GM12892 (cell line): Measurements from ENCODE around the gene ADGRL1.
"Not testable (repeated sequence)": the region's sequence is repeated elsewhere in the genome, so short reads cannot be mapped to it uniquely, and the experiment has no call there.

Experiments used
- POLR2A ChIP-seq: IDR thresholded peaks from 2 replicates; pipeline ENCODE4 v1.6.1; 2011; ENCODE audit warnings: low read depth, low read length, control low read depth
- TAF1 ChIP-seq: IDR thresholded peaks from 2 replicates; pipeline ENCODE4 v1.6.1; 2011; ENCODE audit warnings: low read depth, mild to moderate bottlenecking, control low read depth, low read length, borderline replicate concordance

DNA sequence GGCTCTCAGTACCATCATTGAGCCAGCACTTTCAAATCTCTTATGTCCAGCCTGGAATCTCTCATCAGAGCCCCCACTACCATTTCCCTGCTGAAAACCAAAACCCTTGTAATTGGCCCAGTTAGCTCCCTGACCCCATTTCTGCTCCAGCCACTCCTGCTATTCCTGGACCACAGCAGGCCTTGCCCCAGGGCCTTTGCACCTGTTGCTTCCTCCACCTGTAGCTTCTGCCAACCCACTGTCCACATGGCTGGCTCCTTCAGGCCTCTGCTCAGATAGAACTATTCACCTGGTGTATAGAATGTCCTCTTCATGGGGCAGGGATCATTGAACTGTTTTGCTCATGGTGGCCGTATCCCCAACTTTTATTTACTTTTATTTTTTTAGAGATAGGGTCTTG lies 20.3 kb downstream of the ADGRL1 start:
- TF ChIP-seq POLR2A, TAF1: not testable (repeated sequence)
